Measurements from ENCODE around the gene ELN. TPM values are rescaled to one million over a fixed set of nuclear protein-coding genes. Genes with fewer than 3 reads are reported as not detected.

ELN gene
- total RNA-seq, 1 experiment from 2014 or later: 0.37 TPM

- H3K79me2 ChIP-seq (ENCODE audit: insufficient read depth, low read length): no peaks in the 10 kb centered on the region
- no peak overlapping the region for H2AK5ac ChIP-seq (ENCODE audit: insufficient read length, low read length)
- H2BK5ac ChIP-seq (ENCODE audit: insufficient read length, low read length): no peak overlapping the region
- no peak overlapping the region for H3K4me3 Mint-ChIP-seq
- peaks cover 20 to 36% of the 10 kb centered on the region in 2 experiments for H3K4me1 Mint-ChIP-seq
- H2BK20ac ChIP-seq (ENCODE audit: low read depth, low read length, poor library complexity, severe bottlenecking): no peak overlapping the region
- H3K4me2 ChIP-seq (ENCODE audit: insufficient read depth, insufficient read length, low read length): no peak overlapping the region
- H3K27me3 ChIP-seq (ENCODE audit: insufficient read depth, low read length): no peaks in the 10 kb centered on the region
- no peaks in the 10 kb centered on the region; a peak in 1 of 5 replicates for H3K9me3 Mint-ChIP-seq
- no peak overlapping the region for H4K8ac ChIP-seq (replicated peaks; ENCODE audit: insufficient read length, low read depth, low read length)
- no peaks in the 10 kb centered on the region for H3K79me1 ChIP-seq (ENCODE audit: insufficient read depth, low read depth, low read length, poor library complexity, severe bottlenecking)
- no peak overlapping the region for H4K91ac ChIP-seq (ENCODE audit: insufficient read length, low read depth, low read length)
- no peak overlapping the region for H3K56ac ChIP-seq (ENCODE audit: insufficient read length, low read depth, low read length)
- no peaks in the 10 kb centered on the region for H4K20me1 ChIP-seq (ENCODE audit: control insufficient read depth, insufficient read depth, insufficient read length)
- H4K5ac ChIP-seq (ENCODE audit: insufficient read length, low read depth, low read length): no peak overlapping the region
- no peaks in the 10 kb centered on the region for H3K23me2 ChIP-seq (ENCODE audit: insufficient read length, low read depth, low read length, poor library complexity, severe bottlenecking)
- no peak overlapping the region for H3K4ac ChIP-seq (ENCODE audit: low read depth, low read length)
- no peaks in the 10 kb centered on the region; a peak in 1 of 7 replicates for H3K36me3 Mint-ChIP-seq (ENCODE audit: insufficient read depth in 1 of 3, low read depth in 3 of 3)
- no peak overlapping the region for H3K14ac ChIP-seq (ENCODE audit: insufficient read depth, low read length)
- DNase-seq: no peak
- H3K27ac ChIP-seq (ENCODE audit: insufficient read length, low read depth, low read length): no peak overlapping the region
- no peak overlapping the region for H3K27ac Mint-ChIP-seq
- no peak overlapping the region for H3K23ac ChIP-seq (ENCODE audit: insufficient read length, low read depth, low read length)
- no peak for TF ChIP-seq CTCF (conservative IDR thresholded peaks at IDR 0.05)
- no peaks in the 10 kb centered on the region for H3K9me3 ChIP-seq (ENCODE audit: control insufficient read depth, low read depth, low read length)
- H3K4me1 ChIP-seq (ENCODE audit: insufficient read depth, low read length): no peaks in the 10 kb centered on the region
- H3K18ac ChIP-seq (ENCODE audit: insufficient read length, low read depth, low read length): no peak overlapping the region
- no peak overlapping the region for H2BK120ac ChIP-seq (ENCODE audit: low read depth, low read length, poor library complexity, severe bottlenecking)
- H3K27me3 Mint-ChIP-seq (ENCODE audit: low read depth): peaks cover 7% of the 10 kb centered on the region
- H2AFZ ChIP-seq (ENCODE audit: low read length): no peak overlapping the region
- no CpG with 5 or more reads among the region's 9 CpGs for WGBS (ENCODE audit: extremely low coverage, insufficient read length, low lambda C conversion rate)
- H2BK15ac ChIP-seq (ENCODE audit: low read depth, low read length): no peak overlapping the region
- no peak overlapping the region for H2BK12ac ChIP-seq (ENCODE audit: insufficient read length, low read depth, low read length)
- no peak overlapping the region for H3K9ac ChIP-seq (ENCODE audit: extremely low read depth, insufficient read length, low read length)
- no peak overlapping the region for H3T11ph ChIP-seq (ENCODE audit: low read length)
These were observed 7.6 kb upstream of the ELN start for GRCh38 chr7:74020390-74020789.
